DOHH2 (cell line): Measurements from ENCODE around the gene FBLN7.

Experiments used
- H3F3A ChIP-seq: fragments of 200-600 bp; sonication (generic), shearing (Covaris generic); 2 replicates; pipeline ENCODE4 v1.6.0; 2016; ENCODE audit warnings: antibody characterized with exemption, mild to moderate bottlenecking; ENCODE audit not compliant: control insufficient read depth, insufficient read depth
- H3K27ac ChIP-seq: fragments of 200-600 bp; sonication (generic); 2 replicates; pipeline ENCODE4 v1.5.1; 2014; ENCODE audit warnings: low read depth, mild to moderate bottlenecking, low read length, moderate library complexity
- H3K27me3 ChIP-seq: fragments of 200-600 bp; sonication (generic); 2 replicates; pipeline ENCODE4 v1.6.1; 2014; ENCODE audit warnings: mild to moderate bottlenecking, low read length, mixed read lengths; ENCODE audit not compliant: control insufficient read depth
- H3K36me3 ChIP-seq: fragments of 200-600 bp; sonication (generic); 2 replicates; pipeline ENCODE4 v1.6.1; 2014; ENCODE audit warnings: mild to moderate bottlenecking, low read length, moderate library complexity, mixed read lengths; ENCODE audit not compliant: control insufficient read depth
- H3K4me1 ChIP-seq: fragments of 200-600 bp; sonication (generic); 2 replicates; pipeline ENCODE4 v1.6.1; 2014; ENCODE audit warnings: mild to moderate bottlenecking, low read length, mixed read lengths; ENCODE audit not compliant: control insufficient read depth
- H3K4me2 ChIP-seq: fragments of 200-600 bp; sonication (generic); 2 replicates; pipeline ENCODE4 v1.6.0; 2014; ENCODE audit warnings: mild to moderate bottlenecking, low read length, moderate library complexity
- H3K4me3 ChIP-seq: fragments of 200-600 bp; sonication (generic); 2 replicates; pipeline ENCODE4 v1.5.1; 2014; ENCODE audit warnings: mild to moderate bottlenecking, low read length, mixed read lengths
- H3K79me2 ChIP-seq: fragments of 200-600 bp; sonication (generic); 2 replicates; pipeline ENCODE4 v1.6.1; 2014; ENCODE audit warnings: mild to moderate bottlenecking, low read length, mixed read lengths; ENCODE audit not compliant: control insufficient read depth
- H3K9me2 ChIP-seq: fragments of 200-600 bp; sonication (generic); replicated peaks from 2 replicates; pipeline ENCODE4 v1.6.1; 2014; ENCODE audit warnings: mild to moderate bottlenecking, low read length, mixed read lengths; ENCODE audit not compliant: control insufficient read depth
- H3K9me3 ChIP-seq: fragments of 200-600 bp; sonication (generic); 2 replicates; pipeline ENCODE4 v1.6.1; 2014; ENCODE audit warnings: antibody characterized with exemption, low read length, mixed read lengths; ENCODE audit not compliant: control insufficient read depth, insufficient read depth
- H4K20me1 ChIP-seq: fragments of 200-600 bp; sonication (generic); 2 replicates; pipeline ENCODE4 v1.6.0; 2014; ENCODE audit warnings: low read depth, mild to moderate bottlenecking, antibody characterized with exemption, low read length, moderate library complexity; ENCODE audit not compliant: control insufficient read depth, insufficient read depth
- CTCF ChIP-seq: fragments of 200-600 bp; sonication (generic); IDR thresholded peaks from one replicate; pipeline ENCODE4 v1.5.1; 2014; ENCODE audit warnings: antibody characterized with exemption, mild to moderate bottlenecking, low read depth, low read length; ENCODE audit not compliant: poor library complexity, severe bottlenecking
- EZH2phosphoT487 ChIP-seq: fragments of 200-600 bp; sonication (generic); IDR thresholded peaks from 2 replicates; pipeline ENCODE4 v1.6.1; 2017; ENCODE audit warnings: borderline replicate concordance, mild to moderate bottlenecking, antibody characterized with exemption, low read length, moderate library complexity, mixed read lengths

FBLN7 gene

GRCh38 chr2:112194028-112194427 is 55.8 kb downstream of the FBLN7 start:
- Histone ChIP-seq H3K4me3 (no peak overlapping the region), H3K4me2 (no peak overlapping the region)

GRCh38 chr2:112194482-112194881 is 56.3 kb downstream of the FBLN7 start:
- H3K4me1 ChIP-seq: no peaks in the 10 kb centered on the region
- TF ChIP-seq CTCF (no peak), EZH2phosphoT487 (no peak)
- H3K27me3 ChIP-seq: no peaks in the 10 kb centered on the region
- H4K20me1 ChIP-seq: no peaks in the 10 kb centered on the region
- H3K4me2 ChIP-seq: no peak overlapping the region
- no peaks in the 10 kb centered on the region for H3K79me2 ChIP-seq
- H3K36me3 ChIP-seq: no peaks in the 10 kb centered on the region
- H3K27ac ChIP-seq: no peak overlapping the region
- no peaks in the 10 kb centered on the region for H3F3A ChIP-seq
- no peaks in the 10 kb centered on the region for H3K9me3 ChIP-seq
- H3K9me2 ChIP-seq: no peaks in the 10 kb centered on the region
- H3K4me3 ChIP-seq: no peak overlapping the region

More at GRCh38 chr2:112194028-112194427, 55.8 kb downstream of the FBLN7 start:
- no peaks in the 10 kb centered on the region for H3F3A ChIP-seq
- no peaks in the 10 kb centered on the region for H3K4me1 ChIP-seq
- no peaks in the 10 kb centered on the region for H3K36me3 ChIP-seq
- no peaks in the 10 kb centered on the region for H3K9me3 ChIP-seq
- H3K27me3 ChIP-seq: no peaks in the 10 kb centered on the region
- no peaks in the 10 kb centered on the region for H3K9me2 ChIP-seq
- H3K79me2 ChIP-seq: no peaks in the 10 kb centered on the region
- TF ChIP-seq EZH2phosphoT487 (no peak), CTCF (no peak)
- no peaks in the 10 kb centered on the region for H4K20me1 ChIP-seq
- H3K27ac ChIP-seq: no peak overlapping the region

- Histone ChIP-seq H3K4me2 (no peak overlapping the region), H4K20me1 (no peaks in the 10 kb centered on the region), H3K27me3 (no peaks in the 10 kb centered on the region), H3K79me2 (no peaks in the 10 kb centered on the region), H3K36me3 (no peaks in the 10 kb centered on the region), H3K4me3 (no peak overlapping the region), H3F3A (no peaks in the 10 kb centered on the region), H3K4me1 (no peaks in the 10 kb centered on the region), H3K9me2 (no peaks in the 10 kb centered on the region), H3K9me3 (no peaks in the 10 kb centered on the region), H3K27ac (no peak overlapping the region)
- TF ChIP-seq EZH2phosphoT487 (no peak), CTCF (no peak)
Observed at GRCh38 chr2:112195167-112195766, 57.1 kb downstream of the FBLN7 start.
